ENCODE data around the gene PHTF1. TPM values are rescaled to one million over a fixed set of nuclear protein-coding genes. Genes with fewer than 3 reads are reported as not detected.
"Not testable (repeated sequence)": the region's sequence is repeated elsewhere in the genome, so short reads cannot be mapped to it uniquely, and the experiment has no call there.

PHTF1 gene
- total RNA-seq, 2 donors from 2014 or later: 7.3 to 9.2 TPM

DNA sequence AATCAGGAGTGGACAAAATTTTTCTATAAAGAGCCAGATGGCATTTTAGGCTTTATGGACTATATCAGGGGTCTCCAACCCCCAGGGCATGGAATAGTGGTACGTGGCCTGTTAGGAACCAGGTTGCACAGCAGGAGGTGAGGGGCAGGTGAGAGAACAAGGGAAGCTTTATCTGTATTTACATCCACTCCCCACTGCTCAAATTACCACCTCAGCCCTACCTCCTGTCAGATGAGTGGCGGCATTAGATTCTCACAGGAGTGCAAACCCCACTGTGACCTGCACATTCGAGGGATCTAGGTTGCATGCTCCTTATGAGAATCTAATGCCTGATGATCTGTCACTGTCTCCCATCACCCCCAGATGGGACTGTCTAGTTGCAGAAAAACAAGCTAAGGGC, 13.9 kb downstream of the PHTF1 start:
- ATAC-seq (peak; percentile 19), DNase-seq (no peak)
- intact Hi-C loops (cut with DNase I, micrococcal nuclease): no loop called here

DNA sequence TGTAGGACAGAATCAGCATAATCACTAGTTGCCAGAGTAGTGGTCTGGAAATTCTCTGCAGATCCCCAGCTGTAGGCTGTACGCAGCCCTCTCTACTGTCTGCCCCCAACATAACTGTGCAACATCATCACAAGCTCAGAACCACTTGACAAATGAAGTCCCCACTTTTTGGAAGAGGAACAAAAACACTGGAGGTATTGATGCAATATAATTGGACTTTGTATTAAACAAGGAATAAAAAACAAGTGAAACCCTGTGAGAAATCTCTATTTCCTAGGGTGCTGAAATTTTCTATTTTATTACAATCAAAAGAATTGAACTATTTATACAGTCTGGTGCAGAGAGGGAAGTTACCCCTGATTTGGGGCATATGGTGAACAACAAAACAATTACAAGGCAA, 15.2 kb downstream of the PHTF1 start:
- DNase-seq (no peak), ATAC-seq (no peak)
- intact Hi-C loops (cut with DNase I, micrococcal nuclease): no loop called here

DNA sequence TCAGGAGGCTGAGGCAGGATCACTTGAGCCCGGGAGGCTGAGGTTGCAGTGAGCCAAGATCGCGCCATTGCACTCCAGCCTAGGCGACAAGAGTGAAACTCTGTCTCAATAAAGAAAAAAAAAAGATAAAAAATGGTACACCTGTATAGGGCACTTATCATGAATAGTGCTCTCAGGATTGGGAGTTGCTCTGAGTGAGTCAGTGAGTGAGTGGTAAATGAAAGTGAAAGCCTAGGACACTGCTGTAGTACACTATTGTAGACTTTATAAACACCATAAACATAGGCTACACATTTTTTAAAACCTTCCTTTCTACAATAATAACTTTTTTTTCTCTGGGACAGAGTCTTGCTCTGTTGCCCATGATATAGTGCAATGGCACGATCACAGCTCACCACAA, 16.8 kb downstream of the PHTF1 start:
- intact Hi-C loops (cut with DNase I, micrococcal nuclease): no loop called here

DNA sequence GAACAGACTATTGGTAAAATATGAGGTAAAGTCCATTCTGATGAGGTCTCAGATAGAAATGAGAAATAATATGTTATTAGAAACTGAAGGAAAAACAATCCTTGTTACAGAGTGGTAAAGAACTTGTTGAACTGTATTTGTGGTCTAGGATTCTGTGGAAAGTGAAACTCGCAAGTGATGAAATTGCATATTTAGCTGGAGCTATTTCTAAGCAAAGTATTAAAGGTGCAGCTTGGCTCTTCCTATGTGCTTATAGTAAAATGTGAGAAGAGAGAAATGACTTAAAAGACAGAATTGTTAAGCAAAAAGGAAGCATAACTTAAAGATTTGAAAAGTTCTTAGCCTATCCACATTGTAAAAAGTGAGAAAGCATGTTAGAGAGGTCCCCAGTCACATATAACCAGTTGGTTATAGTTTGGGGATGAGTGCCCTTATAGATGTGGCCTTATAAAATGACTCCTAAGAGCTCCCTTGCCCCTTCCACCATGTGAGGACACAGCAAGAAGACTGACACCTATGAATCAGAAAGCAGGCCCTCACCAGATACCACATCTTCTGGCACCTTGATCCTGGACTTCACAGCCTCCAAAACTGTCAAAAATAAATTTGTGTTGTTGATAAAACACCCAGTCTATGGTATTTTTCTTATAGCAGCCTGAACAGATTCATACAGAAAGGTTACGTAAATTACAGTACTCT, 24.8 kb downstream of the PHTF1 start:
- DNase-seq (no peak), ATAC-seq (no peak)
- intact Hi-C loops (cut with DNase I, micrococcal nuclease): no loop called here

More for the DNA sequence above, 16.8 kb downstream of the PHTF1 start:
- ATAC-seq: peak; percentile 98
- no peak for DNase-seq

DNA sequence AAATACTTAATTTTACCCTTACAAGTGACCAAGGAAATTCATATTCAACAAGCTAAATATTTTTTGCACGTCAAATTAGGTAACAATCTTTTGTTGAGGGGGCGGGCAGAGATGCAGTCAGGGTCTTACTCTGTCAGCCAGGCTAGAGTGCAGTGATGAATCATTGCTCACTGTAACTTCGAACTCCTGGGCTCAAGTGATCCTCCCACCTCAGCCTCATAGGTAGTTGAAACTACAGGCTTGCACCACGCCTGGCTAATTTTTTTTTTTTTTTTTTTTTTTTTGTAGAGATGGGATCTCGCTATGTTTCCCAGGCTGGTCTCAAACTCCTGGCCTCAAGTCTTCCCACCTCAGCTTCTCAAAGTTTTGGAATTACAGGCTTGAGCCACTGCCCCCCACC, 26.5 kb downstream of the PHTF1 start:
- DNase-seq (no peak), ATAC-seq (no peak)
- intact Hi-C loops (cut with DNase I, micrococcal nuclease): no loop called here

DNA sequence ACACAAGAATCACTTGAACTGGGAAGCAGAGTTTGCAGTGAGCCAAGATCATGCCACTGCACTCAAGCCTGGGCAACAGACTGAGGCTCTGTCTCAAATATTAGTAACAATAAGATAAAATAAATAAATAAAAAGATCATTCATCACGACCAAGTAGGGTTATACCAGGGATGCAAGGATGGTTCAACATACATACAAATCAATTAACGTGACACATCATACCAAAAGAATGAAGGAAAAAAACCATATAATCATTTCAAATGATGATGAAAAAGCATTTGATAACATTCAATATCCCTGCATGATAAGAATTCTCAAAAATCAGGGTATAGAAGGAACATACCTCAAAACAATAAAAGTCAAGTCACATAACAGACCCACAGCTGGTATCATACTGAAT, 38.3 kb downstream of the PHTF1 start:
- ATAC-seq (no peak), DNase-seq (no peak)
- intact Hi-C loops (cut with DNase I, micrococcal nuclease): no loop called here

DNA sequence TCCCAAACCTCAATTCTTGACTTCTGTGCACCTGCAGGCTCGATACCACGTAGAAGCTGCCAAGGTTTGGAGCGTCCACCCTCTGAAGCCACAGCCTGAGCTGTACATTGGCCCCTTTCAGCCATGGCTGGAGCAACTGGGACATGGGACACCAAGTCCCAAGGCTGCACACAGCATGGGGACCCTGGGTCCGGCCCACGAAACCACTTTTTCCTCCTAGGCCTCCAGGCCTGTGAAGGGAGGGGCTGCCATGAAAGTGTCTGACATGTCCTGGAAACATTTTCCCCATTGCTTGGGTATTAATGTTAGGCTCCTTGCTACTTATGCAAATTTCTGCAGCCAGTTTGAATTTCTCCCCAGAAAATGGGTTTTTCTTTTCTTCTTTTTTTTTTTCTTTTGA, 40.7 kb downstream of the PHTF1 start:
- ATAC-seq; intact Hi-C loops (cut with DNase I, micrococcal nuclease); DNase-seq: not testable (repeated sequence)

DNA sequence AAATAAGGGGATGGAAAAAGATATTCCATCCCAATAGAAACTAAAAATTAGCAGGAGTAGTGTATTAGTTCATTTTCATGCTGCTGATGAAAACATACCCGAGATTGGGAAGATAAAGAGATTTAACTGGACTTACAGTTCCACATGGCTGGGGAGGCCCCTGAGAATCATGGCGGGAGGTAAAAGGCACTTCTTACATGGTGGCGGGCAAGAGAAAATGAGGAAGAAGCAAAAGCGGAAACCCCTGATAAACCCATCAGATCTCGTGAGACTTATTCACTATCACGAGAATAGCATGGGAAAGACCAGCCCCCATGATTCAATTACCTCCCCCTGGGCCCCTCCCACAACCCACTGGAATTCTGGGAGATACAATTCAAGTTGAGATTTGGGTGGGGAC, 41.8 kb downstream of the PHTF1 start:
- DNase-seq; intact Hi-C loops (cut with DNase I, micrococcal nuclease); ATAC-seq: not testable (repeated sequence)

DNA sequence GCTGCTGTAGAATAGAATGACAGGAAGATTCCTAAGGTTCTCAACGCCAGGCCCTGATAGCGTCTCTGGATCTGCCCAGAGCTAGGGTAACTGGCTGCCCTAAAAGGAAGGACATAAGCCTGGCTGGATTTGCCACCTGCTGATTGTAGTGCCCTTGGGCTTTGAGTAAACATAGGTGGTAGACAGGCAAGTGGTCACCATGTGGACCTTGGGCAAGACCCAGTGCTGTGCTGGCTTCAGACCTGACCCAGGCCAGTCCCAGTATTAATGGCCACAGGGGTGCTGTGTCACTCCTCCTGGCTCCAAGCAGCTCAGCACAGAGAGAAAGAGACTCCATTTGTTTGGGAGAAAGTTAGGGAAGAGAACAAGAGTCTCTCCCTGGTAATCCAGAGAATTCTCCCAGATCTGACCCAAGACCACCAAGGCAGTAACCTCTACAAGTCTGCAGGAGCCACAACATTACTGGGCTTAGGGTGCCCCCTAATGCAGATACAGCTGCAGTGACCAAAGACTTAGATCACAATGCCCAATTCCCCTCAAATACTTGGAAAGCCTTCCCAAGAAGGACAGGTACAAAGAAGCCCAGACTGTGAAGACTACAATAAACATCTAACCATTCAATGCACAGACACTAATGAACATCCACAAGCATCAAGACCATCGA, 44.5 kb downstream of the PHTF1 start:
- no peak for ATAC-seq
- intact Hi-C loops (cut with DNase I, micrococcal nuclease): no loop called here

DNA sequence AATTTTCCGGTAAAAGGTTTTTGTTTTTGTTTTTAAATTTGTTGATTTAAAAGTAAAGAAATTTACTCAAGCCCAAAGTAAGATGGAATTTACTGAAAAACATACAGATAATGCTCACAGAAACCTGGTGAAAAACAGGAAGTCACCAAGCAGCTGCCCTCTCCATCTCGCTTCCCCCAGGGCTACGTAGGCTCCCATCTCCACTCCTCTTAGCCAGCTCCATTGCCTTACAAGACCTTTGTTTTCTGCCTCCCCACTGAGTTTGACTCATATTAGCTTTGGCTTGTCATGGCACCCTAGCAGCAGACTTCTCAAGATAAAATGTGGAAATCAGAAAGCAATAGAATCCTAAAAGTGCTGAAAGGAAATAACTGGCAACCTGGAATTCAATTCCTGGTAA, 57.9 kb downstream of the PHTF1 start:
- ATAC-seq (no peak), DNase-seq (no peak)
- intact Hi-C loops (cut with DNase I, micrococcal nuclease): no loop called here

More for the DNA sequence above, 44.5 kb downstream of the PHTF1 start:
- no peak for DNase-seq

DNA sequence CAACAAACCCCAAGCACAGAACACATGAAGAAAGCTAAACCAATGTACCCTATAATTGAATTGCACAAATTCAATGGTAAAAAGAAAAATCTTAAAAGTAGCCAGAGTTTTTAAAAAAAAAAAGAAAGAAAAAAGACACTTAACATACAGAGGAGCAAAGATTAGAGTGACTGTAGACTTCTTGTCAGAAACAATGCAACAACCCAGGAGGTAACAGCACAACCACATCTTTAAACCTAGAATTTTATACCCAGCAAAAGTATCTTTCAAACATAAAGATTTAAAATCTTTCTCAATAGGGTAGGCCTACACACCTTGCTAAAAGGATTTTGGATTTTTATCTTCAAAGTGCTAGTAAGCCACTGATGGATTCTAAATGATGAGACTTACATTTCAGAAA, 64.4 kb downstream of the PHTF1 start:
- intact Hi-C loops (cut with DNase I, micrococcal nuclease): no loop called here
- DNase-seq: no peak
- ATAC-seq: no peak

DNA sequence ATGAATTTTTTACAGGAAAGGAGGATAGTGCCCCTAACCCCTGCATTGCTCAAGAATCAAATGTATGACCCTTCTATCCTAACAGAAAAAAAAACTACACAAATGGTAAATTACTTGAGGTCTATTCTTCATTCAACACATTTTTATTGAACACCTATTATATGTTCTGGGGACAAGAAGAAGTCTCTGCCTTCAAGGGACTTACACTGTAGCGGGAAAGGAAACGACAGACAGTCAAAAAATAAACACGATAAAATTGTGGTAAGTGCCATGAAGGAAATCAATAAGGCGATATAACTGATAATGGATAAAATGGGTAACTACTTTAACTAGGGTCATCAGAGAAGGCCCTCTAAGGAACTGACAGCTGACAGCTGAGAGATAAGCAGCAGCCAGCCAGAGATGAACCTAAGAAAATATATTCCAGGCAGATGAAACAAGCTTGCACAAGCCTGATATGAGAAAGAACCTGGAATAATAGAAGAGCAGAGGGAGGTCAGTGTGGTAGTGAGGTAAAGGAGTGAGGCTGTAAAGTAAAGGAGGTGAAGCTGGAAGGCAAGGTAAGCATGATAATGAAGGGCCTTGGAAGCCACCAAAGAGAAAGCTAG, 66.4 kb downstream of the PHTF1 start:
- intact Hi-C loops (cut with DNase I, micrococcal nuclease): no loop called here
- ATAC-seq (no peak), DNase-seq (no peak)

DNA sequence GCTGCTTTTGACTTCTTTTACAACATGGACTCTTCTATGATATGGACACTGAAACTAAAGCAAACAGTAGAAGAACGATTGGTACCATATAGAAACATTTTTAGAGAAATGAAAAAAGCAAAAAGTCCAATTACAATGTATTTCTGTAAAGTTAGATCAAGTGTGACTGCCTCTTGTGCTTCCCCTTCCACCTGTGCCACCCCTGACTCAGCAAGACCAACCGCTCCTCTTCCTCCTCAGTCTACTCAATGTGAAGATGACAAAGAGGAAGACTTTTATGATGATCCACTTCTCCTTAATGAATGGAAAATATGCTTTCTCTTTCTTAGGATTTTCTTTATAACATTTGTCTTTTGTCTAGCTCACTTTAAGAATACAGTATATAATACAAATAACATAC, 66.9 kb downstream of the PHTF1 start:
- ATAC-seq (no peak), DNase-seq (no peak)
- intact Hi-C loops (cut with DNase I, micrococcal nuclease): no loop called here

DNA sequence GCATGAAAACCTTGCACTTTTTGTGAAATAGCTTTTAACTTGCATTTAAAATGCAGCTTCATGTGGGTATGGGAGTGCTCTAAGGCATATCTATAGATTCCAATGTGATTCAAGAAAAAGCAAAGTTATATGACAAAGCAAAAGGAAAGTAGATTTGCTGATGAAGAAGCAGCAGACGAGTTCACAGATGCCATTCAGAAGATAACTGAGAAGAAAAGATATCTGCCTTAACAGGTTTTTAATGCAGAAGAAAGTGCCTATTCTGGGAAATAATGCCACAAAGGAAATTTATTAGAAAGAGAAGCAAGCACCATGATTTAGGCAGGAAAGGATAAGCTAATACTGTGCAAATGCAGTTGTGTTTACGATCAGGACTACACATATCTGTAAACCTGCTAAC, 68.1 kb downstream of the PHTF1 start:
- ATAC-seq (no peak), DNase-seq (no peak)
- intact Hi-C loops (cut with DNase I, micrococcal nuclease): no loop called here

DNA sequence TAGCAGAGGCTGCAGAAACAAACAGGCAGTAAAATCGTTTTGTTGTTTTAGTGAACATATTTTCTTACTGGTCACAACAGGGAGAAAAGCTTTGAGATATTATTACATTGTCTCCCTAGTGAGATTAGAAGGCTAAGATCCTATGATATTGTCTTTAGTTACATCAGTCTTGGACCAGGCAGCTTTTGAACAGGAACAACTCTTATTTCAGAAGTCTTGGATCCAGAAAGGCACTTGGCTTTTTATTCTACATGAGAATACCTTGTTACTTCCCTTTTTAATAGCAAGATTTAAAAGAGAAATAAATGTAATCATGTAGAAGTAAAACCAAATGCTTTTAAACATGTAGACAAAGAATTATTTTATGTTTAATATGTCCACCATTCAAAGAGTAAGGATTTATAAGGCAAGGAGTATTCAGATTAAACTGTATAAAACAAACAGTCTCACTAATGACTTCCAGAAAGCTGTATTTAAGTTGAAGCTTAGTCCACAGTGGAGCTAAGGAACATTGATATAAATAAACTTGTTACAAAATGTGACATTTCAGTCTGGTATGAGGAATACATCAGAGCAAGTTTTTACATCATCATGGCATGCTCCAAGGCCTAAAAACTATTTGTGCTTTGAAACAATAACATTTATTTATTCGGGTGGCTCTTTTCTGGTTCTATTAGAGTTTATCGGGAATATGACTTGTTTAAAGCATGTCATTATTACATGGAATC, 72.2 kb downstream of the PHTF1 start:
- intact Hi-C loops (cut with DNase I, micrococcal nuclease): no loop called here
- DNase-seq (no peak), ATAC-seq (no peak)

DNA sequence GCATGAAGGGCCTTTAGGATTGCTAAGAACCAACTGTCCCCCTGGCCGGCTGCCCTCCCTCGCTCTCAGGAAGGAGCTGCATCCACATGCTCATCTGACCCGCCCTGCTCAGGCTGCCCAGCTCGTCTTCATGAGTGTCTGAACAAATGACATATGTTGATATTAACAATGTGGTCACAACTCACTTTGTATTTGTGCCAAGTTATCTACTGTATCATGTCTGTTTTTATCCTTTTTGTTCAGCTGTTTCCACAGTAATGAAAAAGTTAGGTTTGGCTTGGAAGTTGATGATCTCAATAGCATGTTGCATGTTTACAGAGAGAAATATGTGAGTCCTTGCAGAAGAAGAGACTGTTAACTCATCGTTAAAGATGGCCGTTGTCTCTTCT, 75.1 kb downstream of the PHTF1 start:
- intact Hi-C loops (cut with DNase I, micrococcal nuclease): no loop called here
- ATAC-seq: no peak
- DNase-seq: peak; percentile 36 to 52

DNA sequence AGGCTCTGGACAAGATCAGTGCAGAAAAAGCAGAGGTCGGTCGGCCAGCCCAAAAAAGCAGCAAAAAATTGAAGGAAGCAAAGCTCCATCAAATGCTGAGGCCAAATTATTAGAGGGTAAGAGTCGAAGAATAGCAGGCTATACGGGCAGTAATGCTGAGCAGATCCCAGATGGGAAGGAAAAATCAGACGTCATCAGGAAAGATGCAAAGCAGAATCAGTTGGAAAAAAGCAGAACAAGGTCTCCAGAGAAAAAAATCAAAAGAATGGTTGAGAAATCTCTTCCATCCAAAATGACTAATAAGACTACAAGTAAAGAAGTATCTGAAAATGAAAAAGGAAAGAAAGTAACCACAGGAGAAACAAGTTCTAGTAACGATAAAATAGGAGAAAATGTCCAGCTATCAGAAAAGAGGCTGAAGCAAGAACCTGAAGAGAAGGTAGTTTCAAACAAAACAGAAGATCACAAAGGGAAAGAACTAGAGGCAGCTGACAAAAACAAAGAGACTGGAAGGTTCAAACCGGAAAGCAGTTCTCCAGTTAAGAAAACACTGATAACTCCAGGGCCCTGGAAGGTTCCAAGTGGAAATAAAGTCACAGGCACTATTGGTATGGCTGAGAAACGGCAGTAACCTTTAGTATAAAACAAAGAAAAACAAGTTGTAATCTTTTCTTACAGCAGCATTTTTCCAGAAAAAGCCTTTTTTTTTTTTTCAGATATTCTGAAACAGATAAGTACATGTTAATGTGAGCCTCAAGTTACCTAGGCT, 75.7 kb downstream of the PHTF1 start:
- ATAC-seq (no peak), DNase-seq (no peak)
- intact Hi-C loops (cut with DNase I, micrococcal nuclease): no loop called here

DNA sequence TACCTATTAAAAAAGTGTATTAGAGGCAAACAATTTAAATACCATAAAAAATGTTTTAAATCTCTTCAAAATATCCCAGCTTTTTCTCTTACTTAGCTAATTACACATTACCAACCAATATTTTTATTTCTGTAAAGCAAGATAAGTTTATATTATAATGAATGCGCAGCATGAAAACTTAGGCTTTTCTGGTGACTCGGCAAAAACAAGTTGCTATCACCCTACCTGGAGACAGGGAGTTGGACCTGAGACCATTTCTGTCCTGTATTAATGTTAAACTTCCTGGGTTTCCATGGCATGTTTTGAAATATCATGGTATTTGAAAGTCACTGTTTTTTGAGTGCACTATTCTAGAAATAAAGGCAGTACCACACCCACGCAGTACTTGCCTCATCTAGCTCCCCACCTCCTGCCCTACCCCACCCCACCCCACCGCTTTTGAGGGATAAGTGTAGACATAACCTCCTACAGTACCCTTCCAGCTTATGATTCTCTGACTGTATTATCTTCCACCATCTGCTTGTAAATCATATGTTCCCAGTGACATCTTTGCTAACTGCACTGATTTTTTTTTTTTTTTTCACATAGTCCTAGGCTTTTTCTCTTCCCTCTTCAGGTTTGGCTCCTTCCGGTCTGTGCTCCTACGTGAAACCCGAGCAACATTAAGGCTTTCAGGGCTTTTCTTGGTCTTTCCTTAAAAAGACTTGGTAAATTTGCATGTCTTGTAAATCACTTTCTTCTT, 77.5 kb downstream of the PHTF1 start:
- intact Hi-C loops (cut with DNase I, micrococcal nuclease): no loop called here
- no peak for DNase-seq
- no peak for ATAC-seq

DNA sequence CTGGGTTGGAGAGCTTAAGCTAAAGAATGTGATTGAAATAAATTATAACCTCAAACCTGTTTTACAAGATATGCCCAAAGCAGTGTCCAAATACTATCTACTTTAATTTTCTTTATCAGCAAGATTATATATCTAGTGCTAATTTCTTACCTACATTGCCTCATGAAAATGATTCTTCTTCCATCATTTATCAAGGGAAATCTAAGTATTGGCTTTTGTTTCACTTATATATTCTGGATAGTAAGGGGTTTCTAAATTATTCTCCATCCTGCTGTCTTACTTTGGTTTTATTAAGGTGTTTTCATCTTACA, 81.2 kb downstream of the PHTF1 start:
- intact Hi-C loops (cut with DNase I, micrococcal nuclease): loop anchor here in 1 of 2 donors (5.0 kb wide), 1 partner anchor 536 kb away; no protein-coding TSS in a partner anchor
- ATAC-seq: no peak
- no peak for DNase-seq
